ENCODE data around the gene RHBDD1. TPM values are rescaled to one million over a fixed set of nuclear protein-coding genes. Genes with fewer than 3 reads are reported as not detected.

The RHBDD1 gene
- polyA plus RNA-seq, 3 donors, result 8.1 to 19.5 (median 15.5) TPM

- H3K36me3 ChIP-seq (replicated peaks in 1 of 2; ENCODE audit: control insufficient read depth in 1 of 2, insufficient read depth in 2 of 2, low read length in 2 of 2), result no peaks in the 10 kb centered on the region
- no peaks in the 10 kb centered on the region for H3K27me3 ChIP-seq (ENCODE audit: control insufficient read depth in 2 of 2, insufficient read depth in 2 of 2, low read length in 2 of 2)
- 100% methylated on average over 3 of the region's 4 CpGs for WGBS (ENCODE audit: insufficient coverage)
- H3K4me3 ChIP-seq (replicated peaks in 1 of 3; ENCODE audit: low read depth in 2 of 3, low read length in 3 of 3), result no peak overlapping the region
- no peak overlapping the region for H3K4me2 ChIP-seq (replicated peaks; ENCODE audit: extremely low read depth, low read length, poor library complexity, severe bottlenecking)
- H3K9me3 ChIP-seq (replicated peaks in 1 of 2; ENCODE audit: control insufficient read depth in 1 of 2, insufficient read depth in 1 of 2, low read length in 2 of 2), result no peaks in the 10 kb centered on the region
- no peaks in the 10 kb centered on the region for H3K79me2 ChIP-seq (ENCODE audit: insufficient read depth, low read length)
- Mint-ChIP-seq H3K9me3 (peaks cover 0 to 4% (median 2%) of the 10 kb centered on the region in 7 donors), H3K4me3 (no peak overlapping the region), H3K4me1 (no peaks in the 10 kb centered on the region), H3K36me3 (peaks cover 11 to 12% of the 10 kb centered on the region in 2 donors), H3K27ac (peak overlapping the region in 1 of 7 donors; percentile 58), H3K27me3 (ENCODE audit: low read depth in 3 of 3) (no peaks in the 10 kb centered on the region)
- H4K20me1 ChIP-seq (ENCODE audit: insufficient read depth, low read length), result no peaks in the 10 kb centered on the region
- no peak overlapping the region for H3K27ac ChIP-seq (ENCODE audit: low read depth in 1 of 2, low read length in 2 of 2)
- H2AFZ ChIP-seq (ENCODE audit: insufficient read depth, low read depth, low read length, poor library complexity, severe bottlenecking), result no peak overlapping the region
- no peaks in the 10 kb centered on the region for H3K4me1 ChIP-seq (ENCODE audit: control insufficient read depth in 1 of 2, insufficient read depth in 2 of 2, low read length in 2 of 2)
- no peak overlapping the region for H3K9ac ChIP-seq (ENCODE audit: insufficient read depth, low read length, poor library complexity, severe bottlenecking)
- intact Hi-C loops (cut with micrococcal nuclease), result no loop called here
- no peak for DNase-seq
- no peak for TF ChIP-seq CTCF (IDR thresholded peaks at IDR 0.05)
Measured at GRCh38 chr2:226971770-226972169, 135.9 kb downstream of the RHBDD1 start.

GRCh38 chr2:226973816-226974215 lies 138.0 kb downstream of the RHBDD1 start:
- Histone ChIP-seq H3K4me3 (replicated peaks in 1 of 3; ENCODE audit: low read depth in 2 of 3, low read length in 3 of 3) (no peak overlapping the region), H3K4me2 (replicated peaks; ENCODE audit: extremely low read depth, low read length, poor library complexity, severe bottlenecking) (no peak overlapping the region), H3K4me1 (ENCODE audit: control insufficient read depth in 1 of 2, insufficient read depth in 2 of 2, low read length in 2 of 2) (no peaks in the 10 kb centered on the region), H3K79me2 (ENCODE audit: insufficient read depth, low read length) (no peaks in the 10 kb centered on the region), H3K9ac (ENCODE audit: insufficient read depth, low read length, poor library complexity, severe bottlenecking) (no peak overlapping the region), H2AFZ (ENCODE audit: insufficient read depth, low read depth, low read length, poor library complexity, severe bottlenecking) (no peak overlapping the region), H3K9me3 (replicated peaks in 1 of 2; ENCODE audit: control insufficient read depth in 1 of 2, insufficient read depth in 1 of 2, low read length in 2 of 2) (no peaks in the 10 kb centered on the region), H3K27ac (ENCODE audit: low read depth in 1 of 2, low read length in 2 of 2) (no peak overlapping the region), H3K27me3 (ENCODE audit: control insufficient read depth in 2 of 2, insufficient read depth in 2 of 2, low read length in 2 of 2) (no peaks in the 10 kb centered on the region), H4K20me1 (ENCODE audit: insufficient read depth, low read length) (no peaks in the 10 kb centered on the region), H3K36me3 (replicated peaks in 1 of 2; ENCODE audit: control insufficient read depth in 1 of 2, insufficient read depth in 2 of 2, low read length in 2 of 2) (no peaks in the 10 kb centered on the region)
- TF ChIP-seq CTCF (IDR thresholded peaks at IDR 0.05), result no peak
- intact Hi-C loops (cut with micrococcal nuclease), result no loop called here
- Mint-ChIP-seq H3K27ac (peak overlapping the region in 1 of 7 donors; percentile 36), H3K36me3 (peaks cover 10 to 17% of the 10 kb centered on the region in 2 donors), H3K9me3 (peaks cover 0 to 4% (median 0%) of the 10 kb centered on the region in 7 donors), H3K27me3 (ENCODE audit: low read depth in 3 of 3) (no peaks in the 10 kb centered on the region), H3K4me1 (no peaks in the 10 kb centered on the region), H3K4me3 (no peak overlapping the region)
- 93% methylated on average over 3 of the region's 10 CpGs for WGBS (ENCODE audit: insufficient coverage)
- DNase-seq, result no peak

Data from CD14-positive monocyte (primary cell).